WTC11 (cell line): ENCODE measurements around the gene S100A12. TPM values are rescaled to one million over a fixed set of nuclear protein-coding genes. Genes with fewer than 3 reads are reported as not detected.

Source experiments
- CREM ChIP-seq: sonication (generic); formaldehyde crosslinking; IDR thresholded peaks from 2 replicates; pipeline ENCODE4 v1.8.1; 2022; ENCODE audit warnings: mild to moderate bottlenecking, missing genetic modification reagents, moderate library complexity
- FOXJ3 ChIP-seq: sonication (generic); formaldehyde crosslinking; IDR thresholded peaks from 2 replicates; pipeline ENCODE4 v1.9.0; 2021; ENCODE audit warnings: missing genetic modification reagents, mild to moderate bottlenecking, borderline replicate concordance
- JUN ChIP-seq: sonication (generic); formaldehyde crosslinking; IDR thresholded peaks from 2 replicates; pipeline ENCODE4 v1.8.0; 2023; ENCODE audit warnings: mild to moderate bottlenecking, missing genetic modification reagents
- MYBL2 ChIP-seq: sonication (generic); formaldehyde crosslinking; IDR thresholded peaks from 2 replicates; pipeline ENCODE4 v1.8.1; 2023; ENCODE audit warnings: mild to moderate bottlenecking, moderate library complexity, missing genetic modification reagents
- RELA ChIP-seq: sonication (generic); formaldehyde crosslinking; IDR thresholded peaks from 2 replicates; pipeline ENCODE4 v1.8.1; 2022; ENCODE audit warnings: missing genetic modification reagents, mild to moderate bottlenecking, borderline replicate concordance
- TEAD4 ChIP-seq: sonication (generic); formaldehyde crosslinking; IDR thresholded peaks from 2 replicates; pipeline ENCODE4 v1.8.0; 2022; ENCODE audit warnings: mild to moderate bottlenecking, missing genetic modification reagents
- ZNF232 ChIP-seq: sonication (generic); formaldehyde crosslinking; IDR thresholded peaks from 2 replicates; pipeline ENCODE4 v1.8.0; 2022; ENCODE audit warnings: mild to moderate bottlenecking, missing genetic modification reagents
- ZNF317 ChIP-seq: sonication (generic); formaldehyde crosslinking; IDR thresholded peaks from 2 replicates; pipeline ENCODE4 v1.8.1; 2023; ENCODE audit warnings: low read depth, mild to moderate bottlenecking, moderate library complexity, missing genetic modification reagents, borderline replicate concordance
- total RNA-seq: library from RNA; stranded (reverse); gene quantifications from 3 replicates; pipeline ENCODE4 v1.2.3, GENCODE V29; 2021
- TF ChIP-seq, protein P1 (sequence below): fragments of 200-600 bp; IDR thresholded peaks from 2 replicates; pipeline ENCODE4 v1.8.0; 2022; ENCODE audit warnings: antibody characterized with exemption
- TF ChIP-seq, protein P2 (sequence below): sonication (generic); formaldehyde crosslinking; IDR thresholded peaks from 2 replicates; pipeline ENCODE4 v1.8.0; 2023; ENCODE audit warnings: mild to moderate bottlenecking, missing genetic modification reagents
- TF ChIP-seq, protein P3 (sequence below): sonication (generic); formaldehyde crosslinking; IDR thresholded peaks from 2 replicates; pipeline ENCODE4 v1.8.1; 2023; ENCODE audit warnings: mild to moderate bottlenecking, missing genetic modification reagents, moderate library complexity
- TF ChIP-seq, protein P4 (sequence below): sonication (generic); formaldehyde crosslinking; IDR thresholded peaks from 2 replicates; pipeline ENCODE4 v1.8.0; 2022; ENCODE audit warnings: missing genetic modification reagents
- TF ChIP-seq, protein P5 (sequence below): sonication (generic); formaldehyde crosslinking; IDR thresholded peaks from 2 replicates; pipeline ENCODE4 v1.8.0; 2023; ENCODE audit warnings: missing genetic modification reagents, mild to moderate bottlenecking, borderline replicate concordance
- TF ChIP-seq, protein P6 (sequence below): fragments of 250-450 bp; sonication (Bioruptor Pico); conservative IDR thresholded peaks from 2 replicates; pipeline ENCODE4 v1.9.0; 2021; ENCODE audit warnings: mild to moderate bottlenecking
- TF ChIP-seq, protein P7 (sequence below): fragments of 250-450 bp; sonication (Bioruptor Pico); IDR thresholded peaks from 2 replicates; pipeline ENCODE4 v1.8.0; 2021; ENCODE audit warnings: mild to moderate bottlenecking
- TF ChIP-seq, protein P8 (sequence below): sonication (generic); formaldehyde crosslinking; IDR thresholded peaks from 2 replicates; pipeline ENCODE4 v1.8.1; 2022; ENCODE audit warnings: mild to moderate bottlenecking, missing genetic modification reagents, moderate library complexity, borderline replicate concordance
- TF ChIP-seq, protein P9 (sequence below): fragments of 250-450 bp; sonication (Bioruptor Pico); IDR thresholded peaks from 2 replicates; pipeline ENCODE4 v2.1.2; 2022; ENCODE audit warnings: mild to moderate bottlenecking, moderate library complexity

S100A12 gene
- total RNA-seq, 1 experiment from 2014 or later = not detected

DNA sequence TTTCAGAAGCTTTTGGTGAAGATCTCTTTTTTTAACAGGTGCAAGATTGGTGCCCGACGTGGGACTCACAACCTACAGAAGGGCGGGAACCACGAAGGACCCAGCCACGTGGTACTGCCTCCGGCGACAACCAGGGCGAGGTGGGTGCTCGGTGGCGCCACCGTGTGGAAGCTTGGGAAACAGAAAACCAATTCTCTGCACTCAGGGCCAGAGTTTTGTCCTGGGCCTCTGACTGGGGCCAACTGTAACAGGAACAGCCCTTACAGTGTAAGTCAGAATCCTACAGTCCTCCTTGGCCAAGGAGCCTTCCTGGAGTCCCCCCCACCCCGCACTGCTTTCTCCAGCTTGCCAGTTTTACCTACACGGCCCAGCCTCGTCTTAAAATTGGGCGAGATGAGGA lies 29.3 kb upstream of the S100A12 start (continued):
- TF ChIP-seq, protein P1, sequence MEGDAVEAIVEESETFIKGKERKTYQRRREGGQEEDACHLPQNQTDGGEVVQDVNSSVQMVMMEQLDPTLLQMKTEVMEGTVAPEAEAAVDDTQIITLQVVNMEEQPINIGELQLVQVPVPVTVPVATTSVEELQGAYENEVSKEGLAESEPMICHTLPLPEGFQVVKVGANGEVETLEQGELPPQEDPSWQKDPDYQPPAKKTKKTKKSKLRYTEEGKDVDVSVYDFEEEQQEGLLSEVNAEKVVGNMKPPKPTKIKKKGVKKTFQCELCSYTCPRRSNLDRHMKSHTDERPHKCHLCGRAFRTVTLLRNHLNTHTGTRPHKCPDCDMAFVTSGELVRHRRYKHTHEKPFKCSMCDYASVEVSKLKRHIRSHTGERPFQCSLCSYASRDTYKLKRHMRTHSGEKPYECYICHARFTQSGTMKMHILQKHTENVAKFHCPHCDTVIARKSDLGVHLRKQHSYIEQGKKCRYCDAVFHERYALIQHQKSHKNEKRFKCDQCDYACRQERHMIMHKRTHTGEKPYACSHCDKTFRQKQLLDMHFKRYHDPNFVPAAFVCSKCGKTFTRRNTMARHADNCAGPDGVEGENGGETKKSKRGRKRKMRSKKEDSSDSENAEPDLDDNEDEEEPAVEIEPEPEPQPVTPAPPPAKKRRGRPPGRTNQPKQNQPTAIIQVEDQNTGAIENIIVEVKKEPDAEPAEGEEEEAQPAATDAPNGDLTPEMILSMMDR = peak; percentile 79
- TF ChIP-seq, protein P2, sequence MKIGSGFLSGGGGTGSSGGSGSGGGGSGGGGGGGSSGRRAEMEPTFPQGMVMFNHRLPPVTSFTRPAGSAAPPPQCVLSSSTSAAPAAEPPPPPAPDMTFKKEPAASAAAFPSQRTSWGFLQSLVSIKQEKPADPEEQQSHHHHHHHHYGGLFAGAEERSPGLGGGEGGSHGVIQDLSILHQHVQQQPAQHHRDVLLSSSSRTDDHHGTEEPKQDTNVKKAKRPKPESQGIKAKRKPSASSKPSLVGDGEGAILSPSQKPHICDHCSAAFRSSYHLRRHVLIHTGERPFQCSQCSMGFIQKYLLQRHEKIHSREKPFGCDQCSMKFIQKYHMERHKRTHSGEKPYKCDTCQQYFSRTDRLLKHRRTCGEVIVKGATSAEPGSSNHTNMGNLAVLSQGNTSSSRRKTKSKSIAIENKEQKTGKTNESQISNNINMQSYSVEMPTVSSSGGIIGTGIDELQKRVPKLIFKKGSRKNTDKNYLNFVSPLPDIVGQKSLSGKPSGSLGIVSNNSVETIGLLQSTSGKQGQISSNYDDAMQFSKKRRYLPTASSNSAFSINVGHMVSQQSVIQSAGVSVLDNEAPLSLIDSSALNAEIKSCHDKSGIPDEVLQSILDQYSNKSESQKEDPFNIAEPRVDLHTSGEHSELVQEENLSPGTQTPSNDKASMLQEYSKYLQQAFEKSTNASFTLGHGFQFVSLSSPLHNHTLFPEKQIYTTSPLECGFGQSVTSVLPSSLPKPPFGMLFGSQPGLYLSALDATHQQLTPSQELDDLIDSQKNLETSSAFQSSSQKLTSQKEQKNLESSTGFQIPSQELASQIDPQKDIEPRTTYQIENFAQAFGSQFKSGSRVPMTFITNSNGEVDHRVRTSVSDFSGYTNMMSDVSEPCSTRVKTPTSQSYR (CRISPR knock-in tag) = peak; percentile 82
- 0 out of 2 replicates have a peak, but pooled peaks have one; percentile 26 for TF ChIP-seq JUN (CRISPR knock-in tag)
- TF ChIP-seq RELA (CRISPR knock-in tag) = no peak
- TF ChIP-seq, protein P3, sequence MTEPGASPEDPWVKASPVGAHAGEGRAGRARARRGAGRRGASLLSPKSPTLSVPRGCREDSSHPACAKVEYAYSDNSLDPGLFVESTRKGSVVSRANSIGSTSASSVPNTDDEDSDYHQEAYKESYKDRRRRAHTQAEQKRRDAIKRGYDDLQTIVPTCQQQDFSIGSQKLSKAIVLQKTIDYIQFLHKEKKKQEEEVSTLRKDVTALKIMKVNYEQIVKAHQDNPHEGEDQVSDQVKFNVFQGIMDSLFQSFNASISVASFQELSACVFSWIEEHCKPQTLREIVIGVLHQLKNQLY = no peak
- TF ChIP-seq, protein P4, sequence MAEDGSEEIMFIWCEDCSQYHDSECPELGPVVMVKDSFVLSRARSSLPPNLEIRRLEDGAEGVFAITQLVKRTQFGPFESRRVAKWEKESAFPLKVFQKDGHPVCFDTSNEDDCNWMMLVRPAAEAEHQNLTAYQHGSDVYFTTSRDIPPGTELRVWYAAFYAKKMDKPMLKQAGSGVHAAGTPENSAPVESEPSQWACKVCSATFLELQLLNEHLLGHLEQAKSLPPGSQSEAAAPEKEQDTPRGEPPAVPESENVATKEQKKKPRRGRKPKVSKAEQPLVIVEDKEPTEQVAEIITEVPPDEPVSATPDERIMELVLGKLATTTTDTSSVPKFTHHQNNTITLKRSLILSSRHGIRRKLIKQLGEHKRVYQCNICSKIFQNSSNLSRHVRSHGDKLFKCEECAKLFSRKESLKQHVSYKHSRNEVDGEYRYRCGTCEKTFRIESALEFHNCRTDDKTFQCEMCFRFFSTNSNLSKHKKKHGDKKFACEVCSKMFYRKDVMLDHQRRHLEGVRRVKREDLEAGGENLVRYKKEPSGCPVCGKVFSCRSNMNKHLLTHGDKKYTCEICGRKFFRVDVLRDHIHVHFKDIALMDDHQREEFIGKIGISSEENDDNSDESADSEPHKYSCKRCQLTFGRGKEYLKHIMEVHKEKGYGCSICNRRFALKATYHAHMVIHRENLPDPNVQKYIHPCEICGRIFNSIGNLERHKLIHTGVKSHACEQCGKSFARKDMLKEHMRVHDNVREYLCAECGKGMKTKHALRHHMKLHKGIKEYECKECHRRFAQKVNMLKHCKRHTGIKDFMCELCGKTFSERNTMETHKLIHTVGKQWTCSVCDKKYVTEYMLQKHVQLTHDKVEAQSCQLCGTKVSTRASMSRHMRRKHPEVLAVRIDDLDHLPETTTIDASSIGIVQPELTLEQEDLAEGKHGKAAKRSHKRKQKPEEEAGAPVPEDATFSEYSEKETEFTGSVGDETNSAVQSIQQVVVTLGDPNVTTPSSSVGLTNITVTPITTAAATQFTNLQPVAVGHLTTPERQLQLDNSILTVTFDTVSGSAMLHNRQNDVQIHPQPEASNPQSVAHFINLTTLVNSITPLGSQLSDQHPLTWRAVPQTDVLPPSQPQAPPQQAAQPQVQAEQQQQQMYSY (CRISPR knock-in tag) = no peak
- peak; percentile 95 for TF ChIP-seq ZNF232 (CRISPR knock-in tag)
- 0 out of 2 replicates have a peak, but pooled peaks have one; percentile 53 for TF ChIP-seq FOXJ3 (CRISPR knock-in tag)
- TF ChIP-seq, protein P5, sequence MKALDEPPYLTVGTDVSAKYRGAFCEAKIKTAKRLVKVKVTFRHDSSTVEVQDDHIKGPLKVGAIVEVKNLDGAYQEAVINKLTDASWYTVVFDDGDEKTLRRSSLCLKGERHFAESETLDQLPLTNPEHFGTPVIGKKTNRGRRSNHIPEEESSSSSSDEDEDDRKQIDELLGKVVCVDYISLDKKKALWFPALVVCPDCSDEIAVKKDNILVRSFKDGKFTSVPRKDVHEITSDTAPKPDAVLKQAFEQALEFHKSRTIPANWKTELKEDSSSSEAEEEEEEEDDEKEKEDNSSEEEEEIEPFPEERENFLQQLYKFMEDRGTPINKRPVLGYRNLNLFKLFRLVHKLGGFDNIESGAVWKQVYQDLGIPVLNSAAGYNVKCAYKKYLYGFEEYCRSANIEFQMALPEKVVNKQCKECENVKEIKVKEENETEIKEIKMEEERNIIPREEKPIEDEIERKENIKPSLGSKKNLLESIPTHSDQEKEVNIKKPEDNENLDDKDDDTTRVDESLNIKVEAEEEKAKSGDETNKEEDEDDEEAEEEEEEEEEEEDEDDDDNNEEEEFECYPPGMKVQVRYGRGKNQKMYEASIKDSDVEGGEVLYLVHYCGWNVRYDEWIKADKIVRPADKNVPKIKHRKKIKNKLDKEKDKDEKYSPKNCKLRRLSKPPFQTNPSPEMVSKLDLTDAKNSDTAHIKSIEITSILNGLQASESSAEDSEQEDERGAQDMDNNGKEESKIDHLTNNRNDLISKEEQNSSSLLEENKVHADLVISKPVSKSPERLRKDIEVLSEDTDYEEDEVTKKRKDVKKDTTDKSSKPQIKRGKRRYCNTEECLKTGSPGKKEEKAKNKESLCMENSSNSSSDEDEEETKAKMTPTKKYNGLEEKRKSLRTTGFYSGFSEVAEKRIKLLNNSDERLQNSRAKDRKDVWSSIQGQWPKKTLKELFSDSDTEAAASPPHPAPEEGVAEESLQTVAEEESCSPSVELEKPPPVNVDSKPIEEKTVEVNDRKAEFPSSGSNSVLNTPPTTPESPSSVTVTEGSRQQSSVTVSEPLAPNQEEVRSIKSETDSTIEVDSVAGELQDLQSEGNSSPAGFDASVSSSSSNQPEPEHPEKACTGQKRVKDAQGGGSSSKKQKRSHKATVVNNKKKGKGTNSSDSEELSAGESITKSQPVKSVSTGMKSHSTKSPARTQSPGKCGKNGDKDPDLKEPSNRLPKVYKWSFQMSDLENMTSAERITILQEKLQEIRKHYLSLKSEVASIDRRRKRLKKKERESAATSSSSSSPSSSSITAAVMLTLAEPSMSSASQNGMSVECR = 0 out of 2 replicates have a peak, but pooled peaks have one; percentile 72
- TF ChIP-seq, protein P6, sequence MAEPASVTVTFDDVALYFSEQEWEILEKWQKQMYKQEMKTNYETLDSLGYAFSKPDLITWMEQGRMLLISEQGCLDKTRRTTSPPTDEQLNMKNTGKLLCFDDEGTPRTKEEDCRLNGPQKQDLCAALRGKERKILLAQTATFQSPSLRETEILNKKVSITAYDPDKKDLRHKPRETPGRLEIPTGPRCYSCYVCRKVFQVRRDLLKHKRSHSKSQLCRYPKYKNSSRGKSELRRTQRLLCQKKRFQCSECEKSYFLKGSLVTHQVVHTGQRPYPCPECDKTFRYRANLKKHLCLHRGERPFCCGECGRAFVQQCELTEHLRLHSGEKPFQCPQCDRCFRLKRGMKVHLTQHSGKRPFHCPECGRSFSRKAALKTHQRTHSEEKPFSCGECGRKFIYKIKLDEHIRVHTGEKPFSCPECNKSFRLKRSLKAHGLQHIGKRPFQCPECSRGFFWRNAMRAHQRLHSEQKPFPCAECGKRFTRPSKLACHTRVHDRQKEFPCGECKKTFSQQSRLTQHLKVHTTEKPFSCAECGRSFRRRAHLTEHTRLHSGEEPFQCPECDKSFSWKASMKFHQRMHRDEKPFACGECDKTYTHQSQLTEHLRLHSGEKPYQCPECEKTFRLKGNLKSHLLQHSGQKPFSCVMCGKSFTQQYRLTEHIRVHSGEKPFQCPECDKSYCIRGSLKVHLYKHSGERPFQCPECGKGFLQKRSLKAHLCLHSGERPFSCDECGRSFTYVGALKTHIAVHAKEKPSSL (CRISPR knock-in tag) = no peak
- TF ChIP-seq MYBL2 (CRISPR knock-in tag) = peak; percentile 73; the same call in 1 of the 2 replicates
- TF ChIP-seq, protein P7, sequence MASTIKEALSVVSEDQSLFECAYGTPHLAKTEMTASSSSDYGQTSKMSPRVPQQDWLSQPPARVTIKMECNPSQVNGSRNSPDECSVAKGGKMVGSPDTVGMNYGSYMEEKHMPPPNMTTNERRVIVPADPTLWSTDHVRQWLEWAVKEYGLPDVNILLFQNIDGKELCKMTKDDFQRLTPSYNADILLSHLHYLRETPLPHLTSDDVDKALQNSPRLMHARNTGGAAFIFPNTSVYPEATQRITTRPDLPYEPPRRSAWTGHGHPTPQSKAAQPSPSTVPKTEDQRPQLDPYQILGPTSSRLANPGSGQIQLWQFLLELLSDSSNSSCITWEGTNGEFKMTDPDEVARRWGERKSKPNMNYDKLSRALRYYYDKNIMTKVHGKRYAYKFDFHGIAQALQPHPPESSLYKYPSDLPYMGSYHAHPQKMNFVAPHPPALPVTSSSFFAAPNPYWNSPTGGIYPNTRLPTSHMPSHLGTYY (CRISPR knock-in tag) = no peak
- peak; percentile 68; the same call in 1 of the 2 replicates for TF ChIP-seq CREM (CRISPR knock-in tag)
- TF ChIP-seq TEAD4 (CRISPR knock-in tag) = 0 out of 2 replicates have a peak, but pooled peaks have one; percentile 29
- TF ChIP-seq ZNF317 (CRISPR knock-in tag) = no peak
- TF ChIP-seq, protein P8, sequence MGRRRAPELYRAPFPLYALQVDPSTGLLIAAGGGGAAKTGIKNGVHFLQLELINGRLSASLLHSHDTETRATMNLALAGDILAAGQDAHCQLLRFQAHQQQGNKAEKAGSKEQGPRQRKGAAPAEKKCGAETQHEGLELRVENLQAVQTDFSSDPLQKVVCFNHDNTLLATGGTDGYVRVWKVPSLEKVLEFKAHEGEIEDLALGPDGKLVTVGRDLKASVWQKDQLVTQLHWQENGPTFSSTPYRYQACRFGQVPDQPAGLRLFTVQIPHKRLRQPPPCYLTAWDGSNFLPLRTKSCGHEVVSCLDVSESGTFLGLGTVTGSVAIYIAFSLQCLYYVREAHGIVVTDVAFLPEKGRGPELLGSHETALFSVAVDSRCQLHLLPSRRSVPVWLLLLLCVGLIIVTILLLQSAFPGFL (CRISPR knock-in tag) = no peak
- TF ChIP-seq, protein P9, sequence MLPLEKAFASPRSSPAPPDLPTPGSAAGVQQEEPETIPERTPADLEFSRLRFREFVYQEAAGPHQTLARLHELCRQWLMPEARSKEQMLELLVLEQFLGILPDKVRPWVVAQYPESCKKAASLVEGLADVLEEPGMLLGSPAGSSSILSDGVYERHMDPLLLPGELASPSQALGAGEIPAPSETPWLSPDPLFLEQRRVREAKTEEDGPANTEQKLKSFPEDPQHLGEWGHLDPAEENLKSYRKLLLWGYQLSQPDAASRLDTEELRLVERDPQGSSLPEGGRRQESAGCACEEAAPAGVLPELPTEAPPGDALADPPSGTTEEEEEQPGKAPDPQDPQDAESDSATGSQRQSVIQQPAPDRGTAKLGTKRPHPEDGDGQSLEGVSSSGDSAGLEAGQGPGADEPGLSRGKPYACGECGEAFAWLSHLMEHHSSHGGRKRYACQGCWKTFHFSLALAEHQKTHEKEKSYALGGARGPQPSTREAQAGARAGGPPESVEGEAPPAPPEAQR = no peak
